Activated CD4-positive, alpha-beta memory T cell treated with anti-CD3 and anti-CD28 coated beads for 36 hours (primary cell): ENCODE data around the gene TBCD. TPM values are rescaled to one million over a fixed set of nuclear protein-coding genes. Genes with fewer than 3 reads are reported as not detected.

Source experiments
- CTCF ChIA-PET: fragments of 350-600 bp; sonication (Branson Sonifier 250); formaldehyde crosslinking; loops from one replicate; lab custom pipeline; 2021; ENCODE audit warnings: antibody characterized with exemption, inconsistent platforms; lab: Charles Lee
- POLR2A ChIA-PET: fragments of 350-600 bp; sonication (Branson Sonifier 250); formaldehyde crosslinking; loops from one replicate; lab custom pipeline; 2021; ENCODE audit warnings: antibody characterized with exemption; lab: Charles Lee
- DNase-seq: peaks from one replicate; pipeline ENCODE4 v3.0.0-alpha.2; 2020
- H3K27ac Mint-ChIP-seq: one replicate; pipeline ENCODE4 v1.8.0; 2021; ENCODE audit warnings: mixed read lengths
- H3K27me3 Mint-ChIP-seq: one replicate; pipeline ENCODE4 v1.8.0; 2021; ENCODE audit warnings: mixed read lengths
- H3K36me3 Mint-ChIP-seq: one replicate; pipeline ENCODE4 v1.8.0; 2021; ENCODE audit warnings: mixed read lengths
- H3K4me1 Mint-ChIP-seq: one replicate; pipeline ENCODE4 v1.8.0; 2021; ENCODE audit warnings: low read depth, mixed read lengths
- H3K4me3 Mint-ChIP-seq: one replicate; pipeline ENCODE4 v1.8.0; 2021; ENCODE audit warnings: mild to moderate bottlenecking, mixed read lengths
- H3K9me3 Mint-ChIP-seq: one replicate; pipeline ENCODE4 v1.8.0; 2021; ENCODE audit warnings: mixed read lengths
- intact Hi-C: fragments of 100-400 bp; cut with micrococcal nuclease; formaldehyde crosslinking; loops from one replicate; pipeline ENCODE4 v1.15.1; 2023
- total RNA-seq, 2 experiments: library from RNA; stranded (reverse); gene quantifications; one replicate each; pipeline ENCODE4 v1.2.3, GENCODE V29; 2021

The TBCD gene
- total RNA-seq, 2 experiments from 2014 or later = 97.0 to 98.2 TPM

DNA sequence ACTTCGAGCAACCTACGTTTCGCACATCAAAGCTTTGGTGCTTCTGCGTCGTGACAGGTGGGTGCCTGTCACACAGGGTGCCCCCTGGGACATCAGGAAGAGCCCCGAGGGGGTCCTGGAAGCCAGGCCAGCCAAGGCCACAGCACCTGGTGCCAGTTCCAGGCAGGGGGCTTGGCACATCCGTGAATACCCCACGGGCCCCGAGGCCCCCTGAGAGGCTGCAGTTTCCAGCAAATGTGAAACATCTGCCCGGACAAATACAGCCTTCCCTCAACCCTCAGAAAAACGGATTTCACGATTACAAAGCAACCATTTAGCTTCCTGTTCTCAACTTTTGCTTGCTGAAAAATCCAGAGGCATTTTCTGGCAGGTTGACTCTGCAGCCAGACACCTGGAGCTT, 218.2 kb downstream of the TBCD start:
- H3K27me3 Mint-ChIP-seq = no peaks in the 10 kb centered on the region
- CTCF ChIA-PET = no interaction called here
- no peaks in the 10 kb centered on the region for H3K4me1 Mint-ChIP-seq
- no peaks in the 10 kb centered on the region for H3K36me3 Mint-ChIP-seq
- intact Hi-C loops = no loop called here
- DNase-seq = no peak
- H3K27ac Mint-ChIP-seq = no peak overlapping the region
- no peak overlapping the region for H3K4me3 Mint-ChIP-seq
- no peaks in the 10 kb centered on the region for H3K9me3 Mint-ChIP-seq
- POLR2A ChIA-PET = no interaction called here

- intact Hi-C loops = no loop called here
- no peak overlapping the region for H3K27ac Mint-ChIP-seq
- H3K27me3 Mint-ChIP-seq = no peaks in the 10 kb centered on the region
- ChIA-PET POLR2A (no interaction called here), CTCF (no interaction called here)
- no peaks in the 10 kb centered on the region for H3K4me1 Mint-ChIP-seq
- DNase-seq = no peak
- no peaks in the 10 kb centered on the region for H3K9me3 Mint-ChIP-seq
- H3K36me3 Mint-ChIP-seq = no peaks in the 10 kb centered on the region
- H3K4me3 Mint-ChIP-seq = no peak overlapping the region
Measured at GRCh38 chr17:82970818-82971590, 219.1 kb downstream of the TBCD start.

DNA sequence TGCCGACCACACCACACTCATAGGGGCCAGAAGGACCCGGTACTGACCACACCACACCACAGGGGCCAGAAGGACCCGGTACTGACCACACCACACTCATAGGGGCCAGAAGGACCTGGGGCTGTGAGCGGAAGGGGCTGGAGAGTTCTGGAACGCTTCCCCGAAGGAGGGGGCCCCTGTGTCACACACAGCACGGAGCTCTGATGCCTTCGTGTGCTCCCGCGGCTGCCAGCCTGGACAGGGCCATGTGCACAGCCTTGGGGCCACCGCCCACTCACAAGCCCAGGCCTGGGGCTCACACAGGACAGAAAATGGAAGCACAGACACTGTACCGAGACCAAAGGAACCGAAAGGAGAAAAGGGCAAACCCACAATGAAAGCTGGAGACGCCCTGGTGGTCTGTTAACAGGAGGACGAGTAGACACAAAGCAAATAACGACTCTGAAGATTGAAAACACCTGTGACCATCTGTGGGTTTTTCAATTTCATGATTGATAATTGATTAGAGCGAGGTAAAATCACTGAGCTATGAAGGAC, 221.0 kb downstream of the TBCD start:
- Mint-ChIP-seq H3K27me3 (no peaks in the 10 kb centered on the region), H3K27ac (no peak overlapping the region), H3K4me3 (no peak overlapping the region), H3K4me1 (no peaks in the 10 kb centered on the region), H3K9me3 (no peaks in the 10 kb centered on the region), H3K36me3 (no peaks in the 10 kb centered on the region)
- CTCF ChIA-PET = no interaction called here
- no peak for DNase-seq
- intact Hi-C loops = no loop called here
- POLR2A ChIA-PET = no interaction called here

DNA sequence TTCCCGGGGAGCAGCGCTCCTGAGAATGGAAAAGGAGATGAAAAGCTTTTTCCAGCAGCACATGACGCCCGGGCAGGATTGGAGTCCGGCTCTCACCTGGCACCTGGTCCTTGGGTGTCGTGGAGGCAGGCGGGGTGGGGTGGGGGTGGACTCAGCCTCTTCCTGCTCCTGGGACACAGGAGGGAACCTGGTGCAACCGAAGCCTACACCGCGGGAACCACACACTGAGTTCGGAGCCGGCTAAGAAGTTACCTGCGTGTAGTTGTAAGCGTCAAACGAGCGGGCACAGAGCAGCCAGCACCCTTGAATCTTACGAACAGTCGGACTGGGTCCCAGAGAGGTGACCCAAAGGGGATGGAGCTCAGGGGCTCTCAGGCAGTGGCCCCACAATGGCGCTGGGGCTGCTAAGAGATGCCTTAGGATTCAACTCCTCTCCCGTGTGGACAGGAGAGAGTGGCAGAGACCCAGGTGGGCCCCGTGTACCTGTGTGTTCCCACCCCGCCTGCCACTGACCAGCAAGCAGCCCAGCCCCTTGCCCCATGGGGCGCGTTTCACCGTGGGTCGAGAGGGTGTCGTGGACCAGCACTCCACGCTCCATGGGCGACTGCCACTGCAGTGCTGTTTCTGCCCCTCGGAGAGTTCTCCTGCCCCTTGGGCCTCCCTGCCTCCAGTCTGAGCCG, 221.7 kb downstream of the TBCD start:
- intact Hi-C loops = no loop called here
- Mint-ChIP-seq H3K9me3 (no peaks in the 10 kb centered on the region), H3K36me3 (no peaks in the 10 kb centered on the region), H3K27me3 (no peaks in the 10 kb centered on the region), H3K4me1 (peaks cover 6% of the 10 kb centered on the region), H3K4me3 (no peak overlapping the region), H3K27ac (no peak overlapping the region)
- ChIA-PET POLR2A (no interaction called here), CTCF (interaction anchor here (1.3 kb wide), 1 partner anchor 10 kb away, joined by 3 read pairs; no protein-coding TSS in a partner anchor)
- DNase-seq = no peak

DNA sequence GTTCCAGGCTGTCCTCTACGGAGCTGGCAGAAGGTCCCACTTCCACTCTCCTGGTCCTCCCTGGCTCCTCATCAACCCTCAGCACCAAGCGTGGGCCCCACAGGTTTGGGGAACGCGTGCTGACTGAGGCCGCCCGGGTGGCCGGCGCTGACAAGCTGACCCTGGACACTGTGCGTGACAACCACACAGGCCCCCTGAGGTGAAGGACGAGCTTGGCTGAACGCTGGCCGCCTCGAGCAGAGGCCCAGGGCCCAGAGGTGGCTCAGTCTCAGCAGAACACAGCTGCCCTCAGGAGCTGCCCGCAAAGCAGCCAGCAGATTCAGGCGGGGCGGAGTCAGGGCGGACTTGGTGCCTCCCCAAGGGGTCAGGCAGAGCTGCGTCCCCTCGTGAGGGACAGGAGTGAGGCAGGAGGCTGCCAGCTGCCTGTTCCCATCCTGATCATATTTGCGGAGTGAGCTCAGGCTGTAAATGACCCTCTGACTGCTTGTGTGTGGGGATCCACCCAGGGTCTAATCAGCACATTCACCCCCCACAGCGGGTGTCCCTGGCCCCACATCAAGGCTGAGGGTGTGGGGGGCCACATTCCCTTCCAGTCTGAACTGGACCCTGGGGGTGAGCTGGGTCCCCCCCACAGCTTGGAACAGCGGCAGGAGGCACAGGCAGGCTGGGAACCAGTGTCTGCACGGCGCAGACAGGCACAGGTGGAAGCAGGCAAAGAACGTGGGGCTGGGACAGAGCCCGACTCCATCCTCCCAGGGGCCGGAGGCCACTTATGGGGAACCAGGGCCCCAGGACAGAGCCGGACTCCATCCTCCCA, 222.5 kb downstream of the TBCD start:
- intact Hi-C loops = no loop called here

GRCh38 chr17:82976982-82977488, 225.2 kb downstream of the TBCD start:
- intact Hi-C loops = no loop called here
- H3K27me3 Mint-ChIP-seq = no peaks in the 10 kb centered on the region
- POLR2A ChIA-PET = no interaction called here
- H3K9me3 Mint-ChIP-seq = no peaks in the 10 kb centered on the region
- no peak for DNase-seq
- peaks cover 19% of the 10 kb centered on the region for H3K4me1 Mint-ChIP-seq
- H3K27ac Mint-ChIP-seq = no peak overlapping the region
- CTCF ChIA-PET = no interaction called here
- no peaks in the 10 kb centered on the region for H3K36me3 Mint-ChIP-seq
- no peak overlapping the region for H3K4me3 Mint-ChIP-seq

More for the DNA sequence above, 222.5 kb downstream of the TBCD start:
- DNase-seq = no peak
- Mint-ChIP-seq H3K4me1 (peaks cover 14% of the 10 kb centered on the region), H3K27ac (no peak overlapping the region), H3K4me3 (no peak overlapping the region), H3K36me3 (no peaks in the 10 kb centered on the region), H3K9me3 (no peaks in the 10 kb centered on the region), H3K27me3 (no peaks in the 10 kb centered on the region)
- CTCF ChIA-PET = interaction anchor here (1.3 kb wide), 1 partner anchor 10 kb away, joined by 3 read pairs; no protein-coding TSS in a partner anchor
- POLR2A ChIA-PET = no interaction called here

DNA sequence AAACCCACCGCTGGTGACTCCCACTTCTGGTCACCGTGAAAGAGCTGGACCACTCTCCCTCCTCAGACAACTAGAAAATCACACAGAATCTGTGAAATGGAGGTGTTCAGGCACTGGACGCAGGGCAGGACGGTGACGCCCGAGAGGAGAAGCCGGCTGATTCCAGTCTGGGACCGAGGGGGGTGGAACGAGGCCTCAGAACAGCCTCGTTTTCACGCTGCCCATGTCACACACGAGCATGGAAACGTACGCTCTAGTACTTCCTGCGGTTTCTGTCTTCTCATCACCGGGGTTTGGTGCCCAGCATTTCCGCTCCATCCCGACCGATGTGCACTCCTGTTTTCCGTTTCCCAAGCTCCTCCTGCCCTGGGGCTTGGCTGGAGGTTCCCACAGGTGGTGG, 225.7 kb downstream of the TBCD start:
- Mint-ChIP-seq H3K36me3 (no peaks in the 10 kb centered on the region), H3K4me1 (peaks cover 19% of the 10 kb centered on the region), H3K27ac (no peak overlapping the region), H3K9me3 (no peaks in the 10 kb centered on the region), H3K27me3 (no peaks in the 10 kb centered on the region), H3K4me3 (no peak overlapping the region)
- POLR2A ChIA-PET = no interaction called here
- DNase-seq = no peak
- intact Hi-C loops = no loop called here
- CTCF ChIA-PET = no interaction called here

- Mint-ChIP-seq H3K4me3 (peak overlapping the region; percentile 22), H3K27me3 (no peaks in the 10 kb centered on the region), H3K36me3 (no peaks in the 10 kb centered on the region), H3K9me3 (no peaks in the 10 kb centered on the region), H3K4me1 (peaks cover 19% of the 10 kb centered on the region), H3K27ac (peak overlapping the region; percentile 71)
- intact Hi-C loops = no loop called here
- ChIA-PET POLR2A (no interaction called here), CTCF (interaction anchor here (0.5 kb wide), 1 partner anchor 123 kb away, joined by 5 read pairs; no protein-coding TSS in a partner anchor)
- peak; percentile 27 for DNase-seq
Measured at GRCh38 chr17:82978765-82979349, 227.0 kb downstream of the TBCD start.

DNA sequence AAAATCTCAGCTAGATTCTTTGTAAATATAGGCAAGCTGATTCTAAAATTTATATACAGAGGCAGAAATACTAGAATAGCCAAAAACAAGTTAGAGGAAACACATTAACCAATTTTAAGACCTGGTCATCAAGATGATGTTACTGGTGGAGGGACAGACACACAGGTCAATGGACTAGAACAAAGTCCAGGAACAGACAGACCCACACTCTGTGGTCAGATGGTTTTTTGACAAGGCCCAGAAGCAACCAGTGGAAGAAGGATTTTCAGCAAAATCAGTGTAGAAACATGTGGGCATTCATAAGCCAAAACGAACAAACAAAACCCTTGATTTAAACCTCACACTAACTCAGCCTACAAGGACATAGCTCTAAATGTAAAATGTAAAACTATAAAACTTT, 227.9 kb downstream of the TBCD start:
- H3K27me3 Mint-ChIP-seq = no peaks in the 10 kb centered on the region
- ChIA-PET POLR2A (no interaction called here), CTCF (interaction anchor here (0.5 kb wide), 1 partner anchor 122 kb away, joined by 5 read pairs; no protein-coding TSS in a partner anchor)
- H3K36me3 Mint-ChIP-seq = no peaks in the 10 kb centered on the region
- peaks cover 19% of the 10 kb centered on the region for H3K4me1 Mint-ChIP-seq
- DNase-seq = no peak
- intact Hi-C loops = no loop called here
- H3K9me3 Mint-ChIP-seq = no peaks in the 10 kb centered on the region
- H3K4me3 Mint-ChIP-seq = no peak overlapping the region
- H3K27ac Mint-ChIP-seq = no peak overlapping the region

DNA sequence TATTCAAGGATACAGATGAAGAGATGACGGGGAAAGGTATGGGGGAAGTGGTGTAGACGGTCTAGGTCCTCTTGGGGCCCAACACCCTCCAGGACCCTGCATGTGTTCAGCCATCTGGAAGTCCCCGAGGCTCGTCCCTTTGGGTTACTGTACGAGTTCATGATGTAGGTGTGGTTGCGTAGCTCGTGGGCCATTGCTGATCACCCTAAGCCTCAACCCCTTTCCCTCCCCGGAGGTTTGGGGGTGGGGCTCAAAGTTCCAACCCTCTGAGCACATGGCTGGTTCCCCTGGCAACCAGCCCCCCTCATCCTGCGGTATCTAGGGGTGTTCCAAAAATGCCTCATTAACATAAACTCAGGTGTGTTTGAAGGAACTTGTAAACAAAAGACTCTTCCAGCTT, 228.8 kb downstream of the TBCD start:
- Mint-ChIP-seq H3K9me3 (no peaks in the 10 kb centered on the region), H3K4me3 (no peak overlapping the region), H3K4me1 (peaks cover 25% of the 10 kb centered on the region), H3K36me3 (no peaks in the 10 kb centered on the region), H3K27me3 (no peaks in the 10 kb centered on the region), H3K27ac (no peak overlapping the region)
- ChIA-PET POLR2A (no interaction called here), CTCF (no interaction called here)
- no peak for DNase-seq
- intact Hi-C loops = no loop called here

GRCh38 chr17:82981141-82981730, 229.4 kb downstream of the TBCD start:
- peaks cover 31% of the 10 kb centered on the region for H3K4me1 Mint-ChIP-seq
- ChIA-PET CTCF (no interaction called here), POLR2A (no interaction called here)
- H3K4me3 Mint-ChIP-seq = no peak overlapping the region
- no peaks in the 10 kb centered on the region for H3K36me3 Mint-ChIP-seq
- no peak overlapping the region for H3K27ac Mint-ChIP-seq
- intact Hi-C loops = no loop called here
- no peak for DNase-seq
- H3K9me3 Mint-ChIP-seq = no peaks in the 10 kb centered on the region
- no peaks in the 10 kb centered on the region for H3K27me3 Mint-ChIP-seq
